Femur (tissue), 1 donor: ENCODE results near the gene MAN1C1.

ENCODE experiments used
- DNase-seq: peaks from one replicate; pipeline ENCODE4 v3.0.0-alpha.2; 2017

MAN1C1 gene

DNA sequence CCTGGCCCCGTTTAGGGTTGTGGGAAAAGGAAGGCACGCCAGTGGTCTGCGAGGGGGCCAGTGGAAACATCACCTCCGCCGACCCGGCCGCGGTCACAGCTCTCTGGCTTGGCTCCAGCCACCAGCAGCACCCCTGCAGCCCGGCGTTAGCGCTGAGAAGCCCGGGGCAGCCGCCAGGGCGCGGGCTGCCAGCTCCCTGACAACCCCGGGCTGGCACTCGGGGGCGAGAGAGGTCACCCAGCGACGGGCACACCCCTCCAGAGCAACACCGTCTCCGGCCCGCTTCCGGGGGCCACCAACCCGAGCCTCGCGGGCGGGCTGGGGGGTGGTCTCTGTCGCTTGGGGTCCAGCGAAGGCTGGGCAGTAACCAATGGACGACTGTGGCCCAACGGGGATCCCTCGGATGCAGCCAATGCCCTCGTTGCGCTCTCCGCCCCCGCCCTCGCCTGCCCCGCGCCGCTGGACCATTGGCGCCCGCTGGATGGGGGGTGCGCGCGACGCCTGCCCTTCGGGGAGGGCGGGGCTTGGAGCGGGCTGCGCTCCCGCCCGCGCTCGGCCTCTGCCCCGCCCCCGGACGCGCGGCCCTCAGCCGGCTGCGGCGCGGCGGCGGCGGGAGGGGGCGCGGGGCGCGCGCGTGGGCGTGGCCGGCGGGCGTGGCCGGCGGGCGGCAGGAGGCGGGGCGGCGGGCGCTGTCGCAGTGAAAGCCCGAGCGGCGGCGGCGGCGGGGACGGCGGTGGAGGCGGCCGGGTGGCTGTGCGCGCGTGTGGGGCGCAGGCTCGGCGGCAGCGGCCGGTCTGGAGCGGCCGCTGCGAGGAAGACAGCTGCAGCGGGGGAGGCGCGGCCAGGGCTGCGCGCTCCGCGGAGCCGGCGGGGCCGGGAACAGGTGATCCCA is at the start of gene MAN1C1:
Gene MAN1C1 (plus strand): TSS at position 697 of the 892 bp plus-strand sequence. CDS start 1,007 bp downstream, outside the sequence.
- DNase-seq: peak; percentile 88

DNA sequence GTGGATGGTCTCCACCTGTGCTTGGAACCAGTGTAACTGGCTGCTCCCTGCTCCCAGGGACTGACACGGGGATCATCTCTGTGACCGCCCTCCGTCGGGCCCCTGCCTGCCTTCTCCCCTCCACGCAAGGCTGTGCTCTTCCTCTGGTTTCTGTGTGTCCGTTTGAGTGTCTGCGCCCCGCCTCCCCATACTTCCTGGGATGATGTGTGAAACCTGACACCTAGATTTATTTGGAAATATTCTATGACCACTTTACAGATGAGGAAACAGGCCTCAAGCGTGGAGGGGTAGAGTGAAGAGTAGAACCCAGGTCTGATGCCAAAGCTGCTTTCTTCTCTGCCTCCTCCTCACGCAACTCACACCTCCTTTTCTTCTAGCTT is 48.9 kb upstream of the MAN1C1 start:
- DNase-seq: no peak

DNA sequence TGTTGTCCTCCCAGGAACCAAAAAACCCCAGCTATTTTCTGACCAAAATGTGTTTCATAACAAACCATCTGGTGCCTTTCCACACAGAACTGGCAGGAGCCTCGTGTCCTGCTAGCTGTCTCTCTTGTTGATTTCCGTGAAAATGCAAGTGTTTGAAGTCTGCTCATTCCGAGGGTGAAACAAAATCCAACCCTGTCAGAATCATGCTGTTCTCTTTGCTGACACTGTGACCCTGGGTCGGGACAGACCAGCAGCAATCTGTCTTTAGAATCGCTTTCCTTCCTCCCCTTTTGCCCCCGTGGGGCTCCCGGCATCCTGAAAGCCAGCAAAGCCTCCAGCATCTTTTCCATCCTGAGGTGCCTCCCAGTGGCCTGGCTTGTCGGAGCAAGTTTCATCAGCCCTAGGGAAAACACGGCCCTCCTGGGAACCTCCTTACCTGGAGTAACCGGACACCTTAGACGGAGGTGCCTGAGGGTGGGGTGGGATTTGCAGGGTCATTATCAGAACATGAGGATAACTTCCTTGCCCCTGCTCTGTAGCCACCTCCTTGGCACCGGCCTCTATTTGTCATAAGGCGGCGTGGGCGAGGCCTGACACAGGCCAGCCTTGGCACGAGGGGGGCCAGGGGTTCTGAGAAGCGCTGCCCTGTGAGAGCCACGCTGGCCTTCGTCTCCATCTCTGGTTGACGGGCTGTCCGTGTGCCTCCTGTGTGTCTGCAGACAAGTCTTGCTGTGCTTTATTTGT is 48.3 kb upstream of the MAN1C1 start:
- no peak for DNase-seq

DNA sequence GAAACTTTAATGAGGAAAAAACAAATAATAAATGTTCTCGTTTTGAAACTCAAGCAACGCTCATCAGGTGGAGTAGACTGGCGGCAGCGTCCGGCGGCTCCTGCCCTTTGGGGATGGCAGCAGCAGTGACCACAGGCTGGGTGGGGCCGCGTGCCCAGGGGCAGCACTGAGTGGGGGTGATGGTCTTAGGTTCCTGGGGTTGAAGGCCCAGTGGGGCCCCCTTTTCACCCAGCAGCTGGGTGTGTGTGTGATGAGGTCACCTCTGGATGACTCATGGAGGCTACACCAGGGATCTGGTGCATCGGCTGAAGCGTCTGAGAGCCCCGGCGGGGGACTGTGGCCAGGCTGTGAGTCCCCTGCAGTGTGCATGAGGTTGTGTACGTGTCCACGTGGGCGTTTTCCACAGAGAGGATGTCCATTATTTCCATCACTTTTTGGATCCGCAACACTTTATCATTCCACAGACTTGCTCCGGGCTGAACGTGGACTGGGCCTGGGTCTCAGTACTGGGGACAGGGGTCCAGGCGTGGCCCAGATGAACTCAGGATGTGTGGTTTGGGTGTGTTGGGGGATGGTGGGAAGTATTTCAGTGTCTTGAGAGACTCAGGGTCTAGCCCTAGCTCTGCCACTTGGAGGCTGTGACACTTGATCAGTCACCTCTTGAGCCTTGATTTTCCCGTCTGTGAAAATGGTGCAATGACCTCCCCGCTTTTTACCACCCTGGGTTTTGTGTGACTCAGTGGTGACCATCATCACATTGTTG is 47.6 kb upstream of the MAN1C1 start:
- DNase-seq: no peak

DNA sequence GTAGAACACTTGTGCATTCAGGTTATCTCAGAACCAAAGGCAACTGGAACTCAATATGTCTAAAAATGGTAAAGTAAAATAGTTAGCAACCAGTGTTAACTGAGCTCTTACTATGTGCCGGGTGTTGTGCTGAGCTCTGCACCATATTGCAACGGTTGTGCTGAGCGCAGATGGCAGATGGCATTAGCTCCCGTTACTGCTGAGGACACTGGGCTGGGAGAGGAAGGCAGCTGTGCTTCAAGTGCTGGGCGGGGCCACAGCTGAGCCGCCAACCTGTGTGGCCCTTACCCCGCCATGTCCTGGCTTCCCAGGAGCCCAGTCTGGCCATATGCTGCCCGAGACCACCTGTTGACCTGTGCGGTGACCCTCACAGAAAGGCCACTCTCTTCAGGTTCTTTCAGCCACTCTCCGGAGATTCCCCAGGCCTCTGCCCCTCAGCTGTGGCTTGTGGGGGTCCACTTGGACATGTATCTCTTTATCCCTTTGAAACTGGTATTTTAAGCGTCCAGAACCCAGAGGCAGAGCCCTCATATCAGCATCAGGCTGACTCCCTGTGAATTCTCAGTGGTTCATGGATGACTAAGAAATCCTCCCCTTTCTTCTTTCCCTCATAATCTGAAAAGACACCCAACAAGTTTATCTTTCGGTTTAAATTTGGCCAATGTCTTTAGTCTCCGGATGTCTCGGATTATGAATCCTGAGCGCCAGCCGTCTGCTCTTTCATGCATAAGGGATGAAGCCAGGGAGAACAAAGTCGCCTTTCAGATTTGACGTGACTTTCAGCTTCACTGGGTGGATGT is 46.8 kb upstream of the MAN1C1 start:
- no peak for DNase-seq

DNA sequence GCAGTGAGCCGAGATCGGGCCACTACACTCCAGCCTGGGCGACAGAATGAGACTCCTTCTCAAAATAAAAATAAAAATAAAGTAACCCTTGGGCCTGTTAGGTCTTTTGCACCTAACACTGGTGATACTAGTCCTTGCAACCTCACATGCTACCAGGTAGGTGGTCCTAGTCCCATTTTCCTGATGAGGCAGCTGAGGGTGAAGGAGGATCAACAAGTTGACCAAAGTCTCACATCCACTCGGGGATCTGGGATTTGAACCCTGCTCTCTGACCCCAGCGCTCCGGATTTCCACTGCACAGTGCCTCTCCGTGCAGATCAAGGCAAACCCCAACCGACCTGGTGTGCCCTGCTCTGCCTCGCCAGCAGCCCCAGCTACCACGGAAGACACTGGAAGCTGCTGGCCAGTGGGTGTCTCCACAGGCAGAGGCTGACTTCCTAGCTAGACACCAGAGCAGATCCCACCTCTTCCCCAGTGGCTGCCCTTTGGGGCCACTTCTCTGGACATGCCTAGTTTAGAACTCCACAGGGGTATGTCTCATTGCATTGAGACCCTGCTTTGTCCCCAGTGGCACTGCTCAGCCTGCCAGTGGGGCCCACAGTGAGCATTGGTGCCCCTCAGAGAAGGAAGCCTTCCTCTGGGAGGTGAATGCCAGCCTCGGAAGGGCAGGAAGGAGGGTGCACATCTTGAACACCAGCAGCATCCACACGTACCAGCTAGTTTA is 45.6 kb upstream of the MAN1C1 start:
- peak; percentile 18 for DNase-seq

DNA sequence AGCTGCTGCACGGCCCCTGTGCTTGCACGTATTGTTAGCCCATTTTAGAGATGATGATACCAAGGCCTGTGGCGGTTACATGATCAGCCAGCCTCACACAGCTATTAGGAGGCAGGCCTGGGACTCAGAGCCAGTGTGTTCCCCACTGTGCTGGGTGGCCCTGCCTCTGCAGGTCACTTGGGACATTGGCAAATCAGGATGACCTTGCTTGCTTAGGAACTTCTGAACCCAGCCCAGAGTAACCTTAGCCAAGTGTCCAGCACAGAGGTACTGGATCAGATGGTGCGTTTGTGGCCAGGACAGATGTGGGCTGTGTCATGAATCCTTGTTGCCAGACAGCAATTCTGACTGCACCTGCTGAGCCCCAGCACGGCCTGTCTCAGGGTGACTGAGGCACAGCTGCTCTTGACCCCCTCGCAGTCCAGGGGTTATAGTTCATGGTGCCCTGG is 45.0 kb upstream of the MAN1C1 start:
- no peak for DNase-seq

DNA sequence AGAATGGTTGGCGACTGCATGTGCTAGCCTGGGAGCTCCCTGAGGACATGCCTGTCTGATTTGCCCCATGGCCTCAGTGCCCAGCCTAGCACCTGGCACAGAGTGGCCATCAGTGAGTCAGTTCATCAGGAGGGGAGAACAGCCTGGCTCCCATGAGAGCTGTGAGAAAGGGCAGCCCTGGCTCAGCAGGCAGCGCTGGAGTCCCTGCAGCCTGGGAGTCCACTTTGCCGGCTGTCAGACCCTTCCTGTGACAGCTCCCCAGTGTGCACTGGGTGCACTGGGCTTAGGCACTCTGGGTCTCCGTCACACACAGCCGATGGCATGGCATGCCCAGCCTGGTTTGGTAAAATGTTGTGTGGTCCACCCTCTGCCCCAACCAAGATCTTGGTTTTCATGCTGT is 44.5 kb upstream of the MAN1C1 start:
- DNase-seq: no peak

DNA sequence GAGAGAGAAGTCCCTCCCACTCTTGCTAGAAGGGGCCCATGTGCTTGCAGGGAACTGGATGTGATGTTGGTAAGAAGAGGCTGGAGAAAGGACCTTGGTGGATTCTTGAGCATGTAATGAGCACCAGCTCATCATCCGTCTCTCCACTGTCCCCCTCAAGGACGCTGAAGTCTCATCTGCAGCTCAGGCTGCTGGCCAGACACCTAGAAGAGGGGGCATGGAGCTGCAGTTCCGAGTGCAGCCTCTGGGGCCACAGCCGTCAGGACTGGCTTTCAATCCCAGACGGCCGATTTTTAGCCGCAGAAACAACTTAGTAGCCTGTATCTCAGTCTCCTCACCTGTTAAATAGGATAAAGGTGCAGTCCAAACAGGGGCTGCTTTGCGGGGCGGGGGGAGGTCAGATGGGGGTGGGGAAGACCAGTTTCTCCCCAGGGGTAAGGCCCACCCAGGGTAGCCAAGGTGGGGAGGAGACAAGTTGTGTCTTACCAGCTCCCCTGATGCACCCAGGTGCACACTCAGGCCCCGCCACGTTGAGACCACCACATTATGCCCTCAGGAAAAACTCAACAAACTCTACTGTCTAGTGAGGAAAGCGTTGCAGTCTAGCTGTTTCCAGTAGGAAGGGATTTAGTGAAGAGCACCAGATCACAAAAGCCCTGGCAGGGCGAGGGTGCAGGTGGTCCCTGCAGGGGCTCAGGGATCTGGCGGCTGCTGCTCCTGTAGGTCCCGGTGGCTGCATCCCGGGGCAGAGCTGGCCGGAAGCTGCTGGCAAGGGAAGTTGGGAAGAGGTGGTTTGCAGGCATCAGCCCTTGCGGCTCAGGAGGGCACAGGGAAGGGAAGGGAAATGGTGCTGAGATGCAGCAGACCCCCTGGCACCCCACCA is 43.6 kb upstream of the MAN1C1 start:
- peak; percentile 56 for DNase-seq

DNA sequence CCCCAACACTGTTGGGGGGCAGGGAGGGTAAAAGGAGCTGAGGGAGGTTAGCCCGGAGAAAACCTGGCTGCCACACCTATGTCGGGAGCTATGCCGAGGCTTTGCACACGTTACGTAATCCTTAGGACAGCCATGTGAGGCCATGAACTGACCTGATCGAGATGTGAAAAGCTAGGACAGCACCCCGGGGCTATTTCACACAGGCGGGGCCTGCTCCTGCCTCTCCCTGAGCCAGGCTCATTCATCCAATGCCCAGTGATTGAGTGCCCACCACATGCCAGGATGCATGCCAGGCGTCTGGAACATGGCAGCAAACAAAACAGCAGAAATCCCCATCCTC is 43.0 kb upstream of the MAN1C1 start:
- no peak for DNase-seq

DNA sequence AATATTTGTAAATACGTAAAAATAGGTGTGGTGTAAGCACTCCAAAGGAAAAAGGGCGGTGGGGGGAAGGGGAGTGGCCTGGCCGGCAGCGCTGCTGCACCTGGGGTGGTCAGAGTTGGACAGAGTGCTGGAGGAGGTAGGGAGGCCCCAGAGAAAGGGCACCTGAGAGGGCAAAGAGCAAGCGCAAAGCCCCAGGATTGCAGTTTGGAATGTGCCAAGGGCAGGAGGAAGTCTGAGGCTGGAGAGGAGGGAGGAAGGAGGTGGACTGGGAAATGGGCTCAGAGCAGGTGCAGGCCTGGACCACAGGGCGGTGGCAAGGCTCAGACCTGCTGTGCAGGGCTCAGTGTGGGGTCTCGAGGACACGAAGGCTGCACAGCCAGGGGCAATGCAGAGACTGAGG is 42.6 kb upstream of the MAN1C1 start:
- no peak for DNase-seq

DNA sequence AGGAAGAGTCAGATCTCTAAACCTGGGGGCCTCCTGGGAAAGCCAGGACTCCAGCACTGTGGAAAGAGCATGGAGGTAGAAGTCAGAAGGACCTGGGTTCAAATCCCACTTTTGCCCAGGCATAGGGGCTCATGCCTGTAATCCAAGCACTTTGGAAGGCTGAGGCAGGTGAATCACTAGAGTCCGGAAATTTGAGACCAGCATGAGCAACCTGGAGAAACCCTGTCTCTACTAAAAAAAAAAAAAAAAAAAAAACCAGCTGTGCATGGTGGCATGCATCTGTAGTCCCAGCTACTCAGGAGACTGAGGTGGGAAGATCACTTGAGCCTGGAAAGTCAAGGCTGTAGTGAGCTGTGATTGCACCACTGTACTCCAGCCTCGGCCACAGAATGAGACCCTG is 41.4 kb upstream of the MAN1C1 start:
- DNase-seq: no peak

DNA sequence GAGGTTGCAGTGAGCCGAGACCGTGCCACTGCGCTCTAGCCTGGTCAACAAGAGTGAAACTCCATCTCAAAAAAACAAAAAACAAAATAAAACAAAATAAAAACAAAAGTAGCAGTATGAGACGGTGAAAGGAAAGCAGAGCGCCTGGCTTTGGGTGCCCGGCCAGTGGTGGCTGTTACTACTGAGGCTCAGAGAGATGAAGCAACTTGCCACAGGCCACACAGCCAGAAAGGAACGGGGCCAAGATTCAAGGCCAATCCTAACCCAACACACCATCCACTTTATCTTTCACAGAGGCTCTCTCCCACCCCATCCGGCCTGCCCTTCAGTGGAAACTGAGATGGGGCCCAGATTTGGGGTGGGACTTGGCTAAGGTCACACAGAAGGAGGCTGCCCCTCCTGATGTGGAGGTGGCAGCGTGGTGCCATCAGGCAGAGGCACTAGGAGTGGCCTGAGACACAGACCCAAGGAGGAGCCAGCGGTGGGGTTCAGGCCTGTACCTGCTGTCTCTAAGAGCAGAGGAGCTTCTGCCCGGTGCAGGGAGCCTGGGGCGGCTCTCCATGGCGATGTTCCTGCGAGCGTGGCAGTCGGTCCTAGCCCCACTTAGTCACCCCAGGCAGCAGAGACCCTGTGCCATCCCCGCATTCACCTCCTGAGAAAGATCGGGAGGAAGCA is 40.0 kb upstream of the MAN1C1 start:
- DNase-seq: no peak

DNA sequence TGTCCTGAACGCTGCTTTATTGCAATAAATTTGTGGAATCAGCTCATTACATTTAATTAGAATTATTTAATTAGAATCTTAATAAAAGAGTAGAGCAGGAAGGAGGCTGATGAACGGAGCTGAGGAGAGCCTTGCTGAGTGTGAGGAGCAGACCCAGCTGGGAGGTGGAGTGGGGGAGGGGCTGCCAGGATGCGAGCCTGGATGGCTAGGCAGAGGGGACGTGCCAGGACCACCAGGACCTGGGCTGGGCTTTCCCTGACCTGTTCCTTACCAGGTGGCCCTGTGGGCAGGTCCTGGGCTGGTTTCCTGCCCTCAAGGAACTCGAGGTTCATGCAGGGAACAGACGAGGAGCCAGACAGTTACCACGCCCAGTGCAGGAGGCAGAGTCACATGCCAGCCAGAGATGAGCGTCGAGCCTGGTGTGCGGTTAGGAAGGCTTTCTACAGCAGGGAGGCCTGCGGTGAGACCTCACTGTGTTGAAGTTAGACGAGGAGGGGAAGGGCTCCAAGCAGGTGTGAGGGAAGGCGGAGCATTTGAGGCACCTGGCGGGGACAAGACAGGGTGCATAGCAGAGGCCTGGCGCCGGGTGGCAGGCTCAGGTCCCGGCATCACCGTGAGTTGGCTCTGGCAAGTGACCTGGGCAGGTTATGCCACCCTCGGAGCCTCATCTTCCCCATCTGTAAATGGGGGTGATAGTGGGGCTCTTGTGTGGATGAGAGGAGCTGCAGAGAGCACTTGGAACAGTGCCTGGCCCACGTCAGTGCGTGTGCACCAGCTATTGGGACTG is 39.3 kb upstream of the MAN1C1 start:
- DNase-seq: no peak

DNA sequence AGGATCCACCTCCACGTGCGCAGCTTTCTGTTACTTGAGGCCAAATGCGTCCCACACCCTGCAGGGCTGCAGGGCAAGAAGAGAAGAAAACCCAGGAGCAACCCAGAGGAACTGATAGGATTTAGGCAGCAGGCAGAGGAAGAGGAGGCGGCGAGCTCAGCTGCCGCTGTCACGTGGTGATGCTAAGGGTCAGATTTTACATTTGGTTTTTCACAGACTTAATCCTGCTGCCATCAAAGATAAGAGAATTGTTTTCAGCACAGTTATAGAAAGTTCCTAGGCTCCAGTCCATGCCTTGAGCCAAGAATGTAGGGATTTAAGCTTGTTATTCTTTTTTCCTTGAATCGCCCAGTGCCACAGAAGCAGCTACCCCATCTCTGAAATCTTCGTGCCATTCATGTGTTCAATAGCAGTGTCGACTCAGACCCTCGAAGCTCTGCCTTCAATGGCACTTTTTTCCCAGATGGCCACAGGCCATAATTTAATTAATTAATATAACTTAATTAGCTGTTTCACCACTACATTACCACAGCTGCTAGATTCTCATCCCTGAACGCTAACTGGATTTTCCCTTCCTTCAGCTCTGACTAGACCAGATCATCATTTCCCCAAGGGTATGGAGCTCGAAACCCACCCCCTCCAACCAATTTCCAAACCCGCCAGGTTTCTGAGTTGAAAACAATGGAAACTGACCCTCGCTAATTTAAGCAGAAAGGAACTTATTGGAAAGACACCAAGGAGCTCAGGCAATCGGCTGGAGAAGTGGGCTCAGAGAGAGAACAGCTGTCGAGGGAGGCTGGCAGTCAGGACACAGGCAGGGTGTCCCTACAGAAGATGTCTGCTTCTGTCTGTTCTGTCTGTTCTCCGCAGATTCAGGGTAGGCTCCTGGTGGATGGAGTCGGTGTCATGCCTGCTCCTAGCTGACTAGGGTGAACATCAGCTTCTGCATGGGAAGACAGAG is 37.0 kb upstream of the MAN1C1 start:
- DNase-seq: no peak

DNA sequence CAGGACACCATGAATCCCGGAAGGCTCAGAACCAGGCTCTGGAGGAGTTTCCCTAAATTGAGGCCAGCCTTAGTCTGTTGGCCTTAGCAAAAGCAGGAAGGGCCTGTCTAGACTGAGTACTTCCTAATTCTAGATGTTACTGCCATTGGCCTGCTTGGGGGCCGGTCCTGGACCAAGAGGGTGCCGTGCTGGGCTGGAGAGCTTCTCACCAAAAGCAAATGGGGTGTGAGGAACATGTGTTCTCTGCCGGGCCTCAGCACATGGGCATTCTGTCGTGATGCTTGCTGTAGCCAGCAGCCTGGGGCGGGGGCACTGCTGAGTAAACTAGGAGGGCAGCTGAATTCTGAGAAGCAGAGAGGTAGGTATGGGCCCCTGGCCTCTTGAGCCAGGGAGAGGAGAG is 35.7 kb upstream of the MAN1C1 start:
- DNase-seq: no peak

DNA sequence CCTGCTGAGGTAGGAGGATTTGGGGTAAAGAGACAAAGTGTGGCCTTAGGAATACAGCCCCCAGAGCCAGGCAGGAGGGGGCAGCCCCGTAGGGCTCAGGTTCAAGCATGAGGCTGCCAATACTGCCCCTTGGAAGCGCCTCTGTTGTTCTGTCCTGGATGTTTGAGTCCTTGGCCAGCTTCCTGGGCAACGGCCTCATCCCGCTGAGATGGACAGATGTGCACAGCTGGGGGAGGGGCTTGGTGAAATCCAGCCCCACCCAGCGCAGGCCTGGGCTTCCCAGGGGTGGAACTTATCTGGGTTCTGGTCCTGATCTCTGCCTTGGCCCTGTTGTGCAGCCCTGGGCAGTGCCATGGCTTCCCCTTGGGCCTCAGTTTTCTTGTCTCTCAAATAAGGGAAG is 34.8 kb upstream of the MAN1C1 start:
- no peak for DNase-seq
